Uterus (tissue), 4 donors: ENCODE measurements around the gene IGFBPL1. TPM values are rescaled to one million over a fixed set of nuclear protein-coding genes. Genes with fewer than 3 reads are reported as not detected.

Source experiments
- DNase-seq, 2 donors: peaks; one replicate each; pipeline ENCODE4 v3.0.0-alpha.2; 2019 to 2020
- H3K27ac ChIP-seq, 2 donors: fragments of 200-600 bp; sonication (generic); 1 replicate in 1 of 2; 2 replicates in 1 of 2; pipeline ENCODE4 v1.5.1; 2016 to 2018
- H3K27me3 ChIP-seq, 2 donors: fragments of 200-600 bp; sonication (generic); one replicate each; pipeline ENCODE4 v1.5.1; 2018 to 2019; ENCODE audit warnings: control low read depth in 1 of 2
- H3K36me3 ChIP-seq, 2 donors: fragments of 200-600 bp; sonication (generic); one replicate each; pipeline ENCODE4 v1.5.1; 2019; ENCODE audit warnings: control low read depth in 1 of 2
- H3K4me1 ChIP-seq, 2 donors: fragments of 200-600 bp; sonication (generic); one replicate each; pipeline ENCODE4 v1.5.1; 2018 to 2019; ENCODE audit warnings: control low read depth in 1 of 2
- H3K4me3 ChIP-seq, 2 donors: fragments of 200-600 bp; sonication (generic); 1 replicate in 1 of 2; 2 replicates in 1 of 2; pipeline ENCODE4 v1.5.1; 2018 to 2019; ENCODE audit warnings: mild to moderate bottlenecking in 1 of 2
- H3K9me3 ChIP-seq, 2 donors: fragments of 200-600 bp; sonication (generic); one replicate each; pipeline ENCODE4 v1.5.1; 2019; ENCODE audit warnings: control low read depth in 1 of 2
- POLR2A ChIP-seq, 2 donors: fragments of 450-650 bp; IDR thresholded peaks; one replicate each; pipeline ENCODE4 v1.6.1; 2016; ENCODE audit warnings: antibody characterized with exemption in 2 of 2, mild to moderate bottlenecking in 1 of 2, moderate library complexity in 1 of 2
- intact Hi-C: fragments of 100-400 bp; cut with DNase I; formaldehyde crosslinking; loops from one replicate; pipeline ENCODE4 v1.15.1; 2023; ENCODE audit warnings: low total_unique reads
- total RNA-seq, 4 donors: library from RNA; depleted of rRNA in 3 of 4; stranded (reverse); fragments of >200 nt in 3 of 4; gene quantifications; one replicate each; pipeline versions ENCODE4 v1.1.0 to v1.2.4, GENCODE V29; 2014 to 2023
- TF ChIP-seq, protein P1 (sequence below), 4 experiments: fragments of 200-600 bp in 2 of 4; fragments of 450-650 bp in 2 of 4; sonication (generic) in 2 of 4; IDR thresholded peaks; one replicate each; pipeline ENCODE4 v1.5.1; 2016 to 2019; ENCODE audit warnings: antibody characterized with exemption in 4 of 4, mild to moderate bottlenecking in 2 of 4, moderate library complexity in 1 of 4
- donor health status: DM: yes; HTN: yes; CAD: no.

IGFBPL1 gene
- total RNA-seq, 4 donors from 2014 or later: 0.55 to 1.3 TPM; not detected in 2

DNA sequence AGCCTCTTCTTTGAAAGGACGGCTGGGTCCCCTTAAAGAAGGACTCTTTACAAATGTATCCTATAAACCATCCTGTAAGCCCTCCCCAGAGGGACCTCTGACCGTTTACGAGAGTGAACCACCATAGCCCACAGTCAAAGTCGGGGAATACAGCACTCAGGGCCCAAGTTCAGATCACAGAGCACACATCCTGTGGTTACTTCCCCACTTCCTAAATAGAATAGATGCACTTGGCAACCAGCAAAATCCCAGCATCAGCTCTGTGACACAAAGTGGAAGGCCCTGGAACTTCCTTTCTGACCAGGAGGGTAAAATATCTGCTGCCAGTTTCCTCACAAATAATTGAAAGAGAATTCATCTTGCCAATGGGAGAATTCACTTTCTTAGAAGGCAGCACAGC lies 6.9 kb upstream of the IGFBPL1 start:
- no peak for DNase-seq
- Histone ChIP-seq H3K27me3 (no peaks in the 10 kb centered on the region), H3K9me3 (no peaks in the 10 kb centered on the region), H3K27ac (no peak overlapping the region), H3K36me3 (no peaks in the 10 kb centered on the region), H3K4me1 (no peaks in the 10 kb centered on the region), H3K4me3 (no peak overlapping the region)
- TF ChIP-seq, protein P1, sequence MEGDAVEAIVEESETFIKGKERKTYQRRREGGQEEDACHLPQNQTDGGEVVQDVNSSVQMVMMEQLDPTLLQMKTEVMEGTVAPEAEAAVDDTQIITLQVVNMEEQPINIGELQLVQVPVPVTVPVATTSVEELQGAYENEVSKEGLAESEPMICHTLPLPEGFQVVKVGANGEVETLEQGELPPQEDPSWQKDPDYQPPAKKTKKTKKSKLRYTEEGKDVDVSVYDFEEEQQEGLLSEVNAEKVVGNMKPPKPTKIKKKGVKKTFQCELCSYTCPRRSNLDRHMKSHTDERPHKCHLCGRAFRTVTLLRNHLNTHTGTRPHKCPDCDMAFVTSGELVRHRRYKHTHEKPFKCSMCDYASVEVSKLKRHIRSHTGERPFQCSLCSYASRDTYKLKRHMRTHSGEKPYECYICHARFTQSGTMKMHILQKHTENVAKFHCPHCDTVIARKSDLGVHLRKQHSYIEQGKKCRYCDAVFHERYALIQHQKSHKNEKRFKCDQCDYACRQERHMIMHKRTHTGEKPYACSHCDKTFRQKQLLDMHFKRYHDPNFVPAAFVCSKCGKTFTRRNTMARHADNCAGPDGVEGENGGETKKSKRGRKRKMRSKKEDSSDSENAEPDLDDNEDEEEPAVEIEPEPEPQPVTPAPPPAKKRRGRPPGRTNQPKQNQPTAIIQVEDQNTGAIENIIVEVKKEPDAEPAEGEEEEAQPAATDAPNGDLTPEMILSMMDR (IDR thresholded peaks at IDR 0.05): no peak
- no peak for TF ChIP-seq POLR2A (IDR thresholded peaks at IDR 0.05)
- intact Hi-C loops: no loop called here

DNA sequence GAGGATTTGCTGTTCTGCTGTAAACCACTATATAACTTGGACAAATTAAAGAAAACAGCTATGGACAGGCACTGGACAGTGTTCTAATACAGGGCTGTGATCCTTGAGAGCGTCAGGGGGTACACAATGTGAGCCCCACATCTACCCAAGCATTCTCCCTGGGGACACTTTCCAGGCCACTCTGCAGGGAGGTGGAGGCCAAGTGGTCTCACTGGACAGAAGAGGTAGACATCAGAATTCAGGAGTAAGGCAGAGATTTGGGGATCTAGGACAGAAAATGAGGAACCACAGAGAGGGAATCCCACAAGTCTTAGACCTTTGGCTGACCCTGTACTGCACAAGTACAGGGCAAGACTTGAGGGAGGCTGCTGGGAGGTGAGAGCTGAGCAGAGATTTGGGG lies 3.8 kb upstream of the IGFBPL1 start:
- H3K27me3 ChIP-seq: no peaks in the 10 kb centered on the region
- no peak for DNase-seq
- H3K27ac ChIP-seq: no peak overlapping the region
- no peaks in the 10 kb centered on the region for H3K4me1 ChIP-seq
- TF ChIP-seq, protein P1 (IDR thresholded peaks at IDR 0.05): no peak
- TF ChIP-seq POLR2A (IDR thresholded peaks at IDR 0.05): no peak
- no peaks in the 10 kb centered on the region for H3K36me3 ChIP-seq
- intact Hi-C loops: no loop called here
- no peaks in the 10 kb centered on the region for H3K9me3 ChIP-seq
- no peak overlapping the region for H3K4me3 ChIP-seq

DNA sequence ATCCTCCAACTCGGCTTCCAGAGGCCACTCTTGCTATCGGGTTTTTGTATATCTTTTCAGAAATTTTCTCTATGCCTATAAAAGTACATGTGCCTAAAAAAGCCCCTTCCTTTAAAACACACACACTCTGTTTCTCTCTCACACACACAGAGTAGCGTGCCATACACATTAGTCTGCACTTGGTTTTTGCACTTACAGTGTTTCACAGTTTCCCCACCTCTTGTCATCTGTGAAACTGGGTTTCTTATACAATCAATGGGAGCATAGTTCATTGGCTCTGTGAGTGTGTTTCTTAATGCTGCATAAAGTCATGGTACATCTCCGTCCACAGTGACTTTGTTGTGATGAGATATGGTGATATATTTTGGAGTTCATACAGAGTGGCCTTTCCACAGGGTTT lies 664 bp upstream of the IGFBPL1 start:
- no peaks in the 10 kb centered on the region for H3K36me3 ChIP-seq
- no peaks in the 10 kb centered on the region for H3K9me3 ChIP-seq
- TF ChIP-seq, protein P1 (IDR thresholded peaks at IDR 0.05): no peak
- TF ChIP-seq POLR2A (IDR thresholded peaks at IDR 0.05): no peak
- intact Hi-C loops: no loop called here
- H3K4me1 ChIP-seq: no peaks in the 10 kb centered on the region
- H3K27ac ChIP-seq: no peak overlapping the region
- no peak overlapping the region for H3K4me3 ChIP-seq
- no peak for DNase-seq
- no peaks in the 10 kb centered on the region for H3K27me3 ChIP-seq

DNA sequence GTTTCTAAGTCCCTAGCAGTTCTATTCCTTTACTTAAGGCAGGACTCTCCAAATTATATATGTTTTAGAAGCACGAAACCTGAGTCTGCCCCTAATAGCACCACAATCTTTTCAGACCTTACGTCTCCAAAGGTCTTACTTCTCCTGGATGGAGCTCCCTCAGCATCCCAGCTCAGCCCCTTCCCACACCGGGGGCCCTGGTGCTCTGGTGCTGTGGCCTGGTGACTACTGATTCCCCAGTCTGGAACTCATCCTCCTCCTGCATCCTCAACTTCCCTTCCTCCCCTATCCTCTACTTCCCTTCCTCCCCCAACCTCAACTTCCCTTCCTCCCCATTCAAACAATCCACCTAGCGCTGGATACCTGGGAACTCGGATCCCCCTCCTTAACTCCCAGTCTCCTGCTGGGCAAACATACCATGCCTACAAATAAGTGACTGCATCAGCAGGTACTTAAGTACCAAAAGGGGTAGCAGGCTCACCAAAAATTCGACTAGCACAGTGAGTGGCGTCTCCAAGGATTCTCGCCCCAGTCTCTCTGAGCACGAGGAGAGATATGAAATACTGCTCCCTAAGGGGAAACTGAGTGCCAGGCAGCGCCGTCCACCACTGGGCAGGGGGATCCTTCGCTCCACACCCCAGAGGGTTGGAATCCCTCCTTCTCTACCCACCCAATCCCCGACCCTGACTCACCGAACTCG lies 831 bp downstream of the IGFBPL1 start:
- intact Hi-C loops: no loop called here
- Histone ChIP-seq H3K4me1 (no peaks in the 10 kb centered on the region), H3K27me3 (no peaks in the 10 kb centered on the region), H3K4me3 (no peak overlapping the region), H3K36me3 (no peaks in the 10 kb centered on the region), H3K27ac (no peak overlapping the region), H3K9me3 (no peaks in the 10 kb centered on the region)
- TF ChIP-seq, protein P1 (IDR thresholded peaks at IDR 0.05): no peak
- no peak for TF ChIP-seq POLR2A (IDR thresholded peaks at IDR 0.05)
- DNase-seq: no peak

DNA sequence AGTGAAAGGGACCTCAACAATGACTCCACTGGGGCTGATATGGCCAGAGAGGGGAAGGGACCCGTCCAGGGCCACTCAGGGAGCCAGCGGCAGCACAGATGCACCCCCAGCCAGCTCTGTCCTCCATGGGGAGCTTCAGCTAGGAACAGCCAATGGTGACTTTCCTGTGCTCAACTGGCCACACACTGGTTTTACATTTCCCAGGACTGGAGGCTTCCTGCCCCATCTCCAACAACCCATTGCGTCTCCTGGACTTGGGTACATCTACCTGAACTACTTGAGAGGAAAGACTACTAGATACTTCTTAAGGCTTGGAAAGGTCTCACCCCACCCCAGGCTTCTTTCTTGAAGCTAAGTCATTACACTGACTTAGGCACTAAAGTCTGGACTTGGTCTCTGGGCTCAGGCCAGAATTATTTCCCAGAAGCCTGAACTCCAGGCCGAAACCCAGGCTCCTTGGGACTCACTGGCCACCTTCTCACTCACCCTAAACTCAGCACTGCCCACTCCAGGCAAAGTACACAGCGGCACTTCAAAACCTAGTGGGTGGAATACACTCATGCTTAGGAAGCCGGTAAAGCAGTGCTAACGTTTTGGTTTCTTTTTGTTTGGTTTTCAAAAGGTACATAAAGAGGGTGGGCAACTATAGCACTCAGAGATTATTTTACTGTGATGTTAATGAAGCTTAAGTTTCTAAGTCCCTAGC lies 1.5 kb downstream of the IGFBPL1 start:
- intact Hi-C loops: no loop called here
- Histone ChIP-seq H3K4me3 (no peak overlapping the region), H3K4me1 (no peaks in the 10 kb centered on the region)

More for the DNA sequence above, 1.5 kb downstream of the IGFBPL1 start:
- DNase-seq: no peak
- Histone ChIP-seq H3K9me3 (no peaks in the 10 kb centered on the region), H3K27me3 (no peaks in the 10 kb centered on the region), H3K36me3 (no peaks in the 10 kb centered on the region), H3K27ac (no peak overlapping the region)
- TF ChIP-seq, protein P1 (IDR thresholded peaks at IDR 0.05): no peak
- no peak for TF ChIP-seq POLR2A (IDR thresholded peaks at IDR 0.05)
